Endothelial cell of umbilical vein (primary cell): Measurements from ENCODE around the gene HIVEP3.

ENCODE experiments used
- POLR2A ChIP-seq: IDR thresholded peaks from 2 replicates; pipeline ENCODE4 v1.6.1; 2012; ENCODE audit warnings: low read depth, mild to moderate bottlenecking, control low read depth, low read length
- POLR2AphosphoS5 ChIP-seq: IDR thresholded peaks from 2 replicates; pipeline ENCODE4 v1.6.1; 2012; ENCODE audit warnings: low read depth, mild to moderate bottlenecking, control low read depth, low read length, moderate library complexity; ENCODE audit not compliant: insufficient read depth

DNA sequence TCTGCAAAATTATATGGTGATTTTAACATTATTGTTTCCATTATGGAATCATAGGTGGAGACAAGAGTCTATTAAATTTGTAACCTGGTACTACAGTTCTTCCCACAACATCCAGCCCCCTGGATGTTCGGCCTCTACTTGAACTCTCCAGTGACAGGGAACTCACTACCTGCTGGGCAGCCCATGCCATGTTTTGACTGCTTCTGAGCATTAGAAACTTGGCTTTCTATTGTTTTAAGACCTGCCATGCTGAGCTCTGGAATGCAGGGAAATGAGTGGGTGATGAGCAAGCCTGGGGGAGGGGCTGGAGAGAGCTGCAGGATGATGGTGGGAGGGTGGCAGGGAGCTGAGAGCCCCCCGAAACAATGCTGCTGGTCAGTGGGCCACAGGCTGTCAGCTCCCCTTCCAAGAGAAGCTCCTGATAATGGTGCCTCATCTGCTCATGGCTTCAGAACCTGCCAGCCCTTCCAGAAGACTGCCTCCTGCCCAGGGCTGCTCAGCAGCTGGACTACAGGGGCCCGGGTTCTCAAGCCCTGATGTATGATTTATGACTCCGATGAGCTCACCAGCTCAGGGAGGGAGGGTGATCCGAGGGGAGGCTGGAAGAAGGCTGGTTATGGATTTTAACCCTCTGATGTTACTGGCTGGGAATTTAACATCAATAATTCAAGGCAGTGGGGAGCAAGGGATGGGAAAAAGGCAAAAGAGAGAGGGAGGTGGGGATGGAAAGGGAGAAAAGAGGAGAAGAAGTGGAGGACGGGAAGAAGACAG, 205.0 kb downstream of the HIVEP3 start:
- TF ChIP-seq POLR2A (no peak), POLR2AphosphoS5 (peak; percentile 57)
